Measurements from ENCODE around the gene CXorf51B. TPM values are rescaled to one million over a fixed set of nuclear protein-coding genes. Genes with fewer than 3 reads are reported as not detected.

The CXorf51B gene
- not detected in 2 replicates for total RNA-seq

GRCh38 chrX:146809471-146809870 is at the start of gene CXorf51B:
Gene CXorf51B, plus strand, starts transcription at chrX:146809771. Its CDS starts 21 bp downstream, at chrX:146809792.

GRCh38 chrX:146814644-146815043 is 5.1 kb downstream of the CXorf51B start, which contains the start of gene CXorf51A:
Gene CXorf51A, minus strand, starts transcription at chrX:146814744. Its CDS starts 21 bp downstream, at chrX:146814723.

Other genes starting within 250 kb of the CXorf51B start
- not detected in 2 replicates for gene CXorf51A, start 5.0 kb downstream of the CXorf51B start, total RNA-seq

All from bladder microvascular endothelial cell (primary cell).